ENCODE measurements around the gene NPAS3.

Gene NPAS3

GRCh38 chr14:33259764-33260163 lies 321.1 kb downstream of the NPAS3 start:
- H3K4me1 ChIP-seq (ENCODE audit: insufficient read depth, low read length, poor library complexity, severe bottlenecking): no peaks in the 10 kb centered on the region
- no peaks in the 10 kb centered on the region for H3K9me3 ChIP-seq (ENCODE audit: insufficient read depth, low read depth, low read length)
- H2AFZ ChIP-seq (ENCODE audit: low read length): no peak overlapping the region
- H3K4me3 ChIP-seq (ENCODE audit: low read length, poor library complexity, severe bottlenecking): no peak overlapping the region
- no peaks in the 10 kb centered on the region for H4K20me1 ChIP-seq (ENCODE audit: insufficient read depth, low read length, poor library complexity, severe bottlenecking)
- no peaks in the 10 kb centered on the region for H3K27me3 ChIP-seq (ENCODE audit: insufficient read depth, low read length, poor library complexity, severe bottlenecking)
- H3K36me3 ChIP-seq (ENCODE audit: insufficient read depth, low read length): no peaks in the 10 kb centered on the region
- no peaks in the 10 kb centered on the region for H3K9me2 ChIP-seq (replicated peaks; ENCODE audit: low read depth, low read length)
- no peak overlapping the region for H3K4me2 ChIP-seq (ENCODE audit: low read depth, low read length, poor library complexity, severe bottlenecking)
- H3F3A ChIP-seq (ENCODE audit: low read depth): no peaks in the 10 kb centered on the region
- TF ChIP-seq CTCF (conservative IDR thresholded peaks at IDR 0.05; ENCODE audit: low read length) (no peak), EZH2phosphoT487 (IDR thresholded peaks at IDR 0.05; ENCODE audit: borderline replicate concordance) (no peak)
- no peak overlapping the region for H3K9ac ChIP-seq (ENCODE audit: low read depth, low read length, poor library complexity, severe bottlenecking)
- H3K79me2 ChIP-seq (ENCODE audit: insufficient read depth, low read length): no peaks in the 10 kb centered on the region

GRCh38 chr14:33271216-33271615 lies 332.5 kb downstream of the NPAS3 start:
- Histone ChIP-seq H3K9me3 (ENCODE audit: insufficient read depth, low read depth, low read length) (no peaks in the 10 kb centered on the region), H3F3A (ENCODE audit: low read depth) (no peaks in the 10 kb centered on the region), H3K4me2 (ENCODE audit: low read depth, low read length, poor library complexity, severe bottlenecking) (no peak overlapping the region), H3K79me2 (ENCODE audit: insufficient read depth, low read length) (no peaks in the 10 kb centered on the region), H3K4me1 (ENCODE audit: insufficient read depth, low read length, poor library complexity, severe bottlenecking) (no peaks in the 10 kb centered on the region), H3K9ac (ENCODE audit: low read depth, low read length, poor library complexity, severe bottlenecking) (no peak overlapping the region), H3K36me3 (ENCODE audit: insufficient read depth, low read length) (no peaks in the 10 kb centered on the region), H3K9me2 (replicated peaks; ENCODE audit: low read depth, low read length) (no peaks in the 10 kb centered on the region), H3K27me3 (ENCODE audit: insufficient read depth, low read length, poor library complexity, severe bottlenecking) (no peaks in the 10 kb centered on the region), H3K4me3 (ENCODE audit: low read length, poor library complexity, severe bottlenecking) (no peak overlapping the region), H2AFZ (ENCODE audit: low read length) (no peak overlapping the region), H4K20me1 (ENCODE audit: insufficient read depth, low read length, poor library complexity, severe bottlenecking) (no peaks in the 10 kb centered on the region)
- TF ChIP-seq CTCF (conservative IDR thresholded peaks at IDR 0.05; ENCODE audit: low read length): no peak

GRCh38 chr14:33271891-33272290 lies 333.2 kb downstream of the NPAS3 start:
- no peaks in the 10 kb centered on the region for H3K36me3 ChIP-seq (ENCODE audit: insufficient read depth, low read length)
- H3K79me2 ChIP-seq (ENCODE audit: insufficient read depth, low read length): no peaks in the 10 kb centered on the region
- TF ChIP-seq EZH2phosphoT487 (IDR thresholded peaks at IDR 0.05; ENCODE audit: borderline replicate concordance): no peak
- no peak for TF ChIP-seq CTCF (conservative IDR thresholded peaks at IDR 0.05; ENCODE audit: low read length)

More at GRCh38 chr14:33271891-33272290, 333.2 kb downstream of the NPAS3 start:
- Histone ChIP-seq H3K4me3 (ENCODE audit: low read length, poor library complexity, severe bottlenecking) (no peak overlapping the region), H3K4me1 (ENCODE audit: insufficient read depth, low read length, poor library complexity, severe bottlenecking) (no peaks in the 10 kb centered on the region), H2AFZ (ENCODE audit: low read length) (no peak overlapping the region), H3K9me3 (ENCODE audit: insufficient read depth, low read depth, low read length) (no peaks in the 10 kb centered on the region), H3K9ac (ENCODE audit: low read depth, low read length, poor library complexity, severe bottlenecking) (no peak overlapping the region), H3K9me2 (replicated peaks; ENCODE audit: low read depth, low read length) (no peaks in the 10 kb centered on the region), H3K4me2 (ENCODE audit: low read depth, low read length, poor library complexity, severe bottlenecking) (no peak overlapping the region), H3F3A (ENCODE audit: low read depth) (no peaks in the 10 kb centered on the region), H3K27me3 (ENCODE audit: insufficient read depth, low read length, poor library complexity, severe bottlenecking) (no peaks in the 10 kb centered on the region), H4K20me1 (ENCODE audit: insufficient read depth, low read length, poor library complexity, severe bottlenecking) (no peaks in the 10 kb centered on the region)

All from Loucy (cell line).